Left ventricle myocardium inferior (tissue), 1 donor: ENCODE data around the gene C16orf89. TPM values are rescaled to one million over a fixed set of nuclear protein-coding genes. Genes with fewer than 3 reads are reported as not detected.

Experiments
- DNase-seq: peaks from one replicate; pipeline ENCODE4 v3.0.0-alpha.2; 2020
- H3K27ac ChIP-seq: fragments of 200-600 bp; replicated peaks from 2 replicates; pipeline ENCODE4 v1.8.0; 2021
- H3K27me3 ChIP-seq: fragments of 200-600 bp; 2 replicates; pipeline ENCODE4 v1.8.0; 2021; ENCODE audit warnings: low read depth
- H3K36me3 ChIP-seq: fragments of 200-600 bp; 2 replicates; pipeline ENCODE4 v1.8.0; 2021
- H3K4me1 ChIP-seq: fragments of 200-600 bp; 2 replicates; pipeline ENCODE4 v1.8.0; 2021
- H3K4me3 ChIP-seq: fragments of 200-600 bp; 2 replicates; pipeline ENCODE4 v1.8.0; 2021; ENCODE audit warnings: mild to moderate bottlenecking, moderate library complexity
- H3K9me3 ChIP-seq: fragments of 200-600 bp; replicated peaks from 2 replicates; pipeline ENCODE4 v1.8.0; 2021
- CTCF ChIP-seq: fragments of 200-600 bp; IDR thresholded peaks from 2 replicates; pipeline ENCODE4 v1.8.0; 2021; ENCODE audit warnings: antibody characterized with exemption, mild to moderate bottlenecking, borderline replicate concordance
- intact Hi-C: fragments of 100-400 bp; cut with micrococcal nuclease; formaldehyde crosslinking; loops from one replicate; pipeline ENCODE4 v1.11.0; 2022
- total RNA-seq: library from RNA; stranded (reverse); fragmentation: NEBNext Ultra II Directional; extraction: Animal tissue kit (Norgen Biotek cat#: 25700); gene quantifications from one replicate; pipeline ENCODE4 v1.2.1, GENCODE V29; 2021
- donor health status: DM: no; HTN: yes; CAD: no; lungs with severe emphysema.

The C16orf89 gene
- total RNA-seq, 1 donor from 2014 or later: 5.9 TPM

- DNase-seq: no peak
- Histone ChIP-seq H3K36me3 (no peaks in the 10 kb centered on the region), H3K4me3 (no peak overlapping the region), H3K9me3 (no peaks in the 10 kb centered on the region), H3K27ac (peak overlapping the region; percentile 86), H3K27me3 (no peaks in the 10 kb centered on the region), H3K4me1 (peaks cover 13% of the 10 kb centered on the region)
- intact Hi-C loops: no loop called here
- no peak for TF ChIP-seq CTCF
Measured at GRCh38 chr16:5001571-5001970, 64.2 kb downstream of the C16orf89 start.

- Histone ChIP-seq H3K36me3 (no peaks in the 10 kb centered on the region), H3K9me3 (no peaks in the 10 kb centered on the region), H3K27ac (no peak overlapping the region), H3K4me1 (peaks cover 7% of the 10 kb centered on the region), H3K4me3 (no peak overlapping the region), H3K27me3 (no peaks in the 10 kb centered on the region)
- no peak for TF ChIP-seq CTCF
- no peak for DNase-seq
- intact Hi-C loops: no loop called here
Measured at GRCh38 chr16:5000573-5001001, 65.2 kb downstream of the C16orf89 start.

- H3K27ac ChIP-seq: no peak overlapping the region
- H3K27me3 ChIP-seq: peaks cover 25% of the 10 kb centered on the region
- H3K4me3 ChIP-seq: no peak overlapping the region
- no peaks in the 10 kb centered on the region for H3K4me1 ChIP-seq
- no peak for DNase-seq
- intact Hi-C loops: no loop called here
- H3K9me3 ChIP-seq: no peaks in the 10 kb centered on the region
- no peak for TF ChIP-seq CTCF
- H3K36me3 ChIP-seq: no peaks in the 10 kb centered on the region
Measured at GRCh38 chr16:4994719-4995434, 70.9 kb downstream of the C16orf89 start.

Other genes starting within 250 kb of the C16orf89 start
- 86.7 TPM for gene GLYR1, start 218.7 kb downstream of the C16orf89 start, total RNA-seq
- gene UBN1, start 218.5 kb downstream of the C16orf89 start, total RNA-seq: 41.1 TPM
- gene PPL, start 128.8 kb downstream of the C16orf89 start, total RNA-seq: 7.6 TPM
- 15.5 TPM for gene SEC14L5, start 107.6 kb downstream of the C16orf89 start, total RNA-seq
- 6.6 TPM for gene NAGPA, start 32.0 kb downstream of the C16orf89 start, total RNA-seq
- gene ALG1, start 5.9 kb upstream of the C16orf89 start, total RNA-seq: 7.3 TPM
- 7.3 TPM for gene EEF2KMT, start 31.8 kb upstream of the C16orf89 start, total RNA-seq